GM12872 (cell line): ENCODE data around the gene ZNF628.

ENCODE experiments used
- CTCF ChIP-seq: IDR thresholded peaks from 3 replicates; pipeline ENCODE4 v1.5.1; 2011; ENCODE audit warnings: low read depth, mild to moderate bottlenecking, low read length, moderate library complexity; ENCODE audit not compliant: insufficient read depth

Gene ZNF628

GRCh38 chr19:55468054-55468393 lies 8.4 kb upstream of the ZNF628 start:
- no peak for TF ChIP-seq CTCF

GRCh38 chr19:55471266-55471665 lies 5.2 kb upstream of the ZNF628 start:
- no peak for TF ChIP-seq CTCF

DNA sequence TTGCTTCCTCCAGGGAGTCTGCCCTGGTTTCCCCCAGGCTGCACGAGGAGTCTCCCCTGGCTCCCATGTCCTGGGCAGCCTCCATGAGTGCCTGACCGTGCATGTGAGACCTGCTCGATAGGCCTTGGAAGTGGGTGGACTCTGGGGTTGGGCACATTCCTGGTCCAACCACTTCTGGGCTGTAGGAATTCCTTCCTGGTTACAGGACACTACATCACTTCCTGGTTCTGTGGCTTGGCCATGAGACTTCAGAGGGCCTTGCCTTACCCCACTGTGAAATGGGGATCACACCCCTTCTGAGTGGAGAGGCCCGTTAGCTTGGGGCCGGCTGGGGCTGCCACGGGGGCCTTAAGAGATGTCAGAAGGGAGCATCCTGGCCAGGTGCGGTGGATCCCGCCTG lies 4.0 kb upstream of the ZNF628 start:
- TF ChIP-seq CTCF, result no peak

DNA sequence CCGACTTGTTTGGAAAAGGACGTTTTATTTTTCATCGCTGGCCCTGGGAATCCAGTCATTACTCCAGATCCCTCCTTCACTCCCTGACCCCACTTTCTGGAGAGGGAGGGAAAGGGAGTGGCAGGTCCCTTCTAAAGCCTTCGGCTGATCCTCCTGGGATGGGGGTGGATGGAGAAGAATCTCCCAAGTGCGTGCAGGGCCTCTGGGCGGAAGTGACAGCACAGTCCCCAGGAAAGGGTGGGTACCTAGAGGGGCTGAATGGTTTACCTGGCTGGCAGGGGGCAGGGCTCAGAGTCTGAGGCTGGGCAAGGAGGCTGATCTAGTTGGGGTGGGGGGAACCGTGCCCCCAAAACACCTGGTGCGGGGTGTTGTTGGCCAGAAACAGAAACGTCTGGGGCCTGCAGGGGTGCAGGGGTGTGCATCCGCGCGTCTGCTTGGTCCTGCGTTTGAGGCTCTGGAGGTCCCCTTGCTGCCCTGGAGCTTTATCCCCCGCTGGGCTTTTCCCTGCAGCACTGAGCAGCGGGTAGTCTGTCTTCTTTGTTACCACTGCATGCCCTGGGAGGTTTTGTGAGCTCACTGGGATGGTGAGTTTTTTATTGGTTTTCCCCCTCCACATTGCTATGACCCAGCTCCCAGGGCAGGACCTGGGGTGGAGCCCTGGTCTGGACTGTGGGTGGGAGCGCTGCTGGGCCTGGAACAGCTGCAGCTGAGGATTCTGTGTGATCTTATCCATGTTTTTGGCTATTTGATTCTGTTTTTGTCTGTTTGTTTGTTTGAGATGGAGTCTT lies 3.0 kb upstream of the ZNF628 start:
- TF ChIP-seq CTCF, result no peak

DNA sequence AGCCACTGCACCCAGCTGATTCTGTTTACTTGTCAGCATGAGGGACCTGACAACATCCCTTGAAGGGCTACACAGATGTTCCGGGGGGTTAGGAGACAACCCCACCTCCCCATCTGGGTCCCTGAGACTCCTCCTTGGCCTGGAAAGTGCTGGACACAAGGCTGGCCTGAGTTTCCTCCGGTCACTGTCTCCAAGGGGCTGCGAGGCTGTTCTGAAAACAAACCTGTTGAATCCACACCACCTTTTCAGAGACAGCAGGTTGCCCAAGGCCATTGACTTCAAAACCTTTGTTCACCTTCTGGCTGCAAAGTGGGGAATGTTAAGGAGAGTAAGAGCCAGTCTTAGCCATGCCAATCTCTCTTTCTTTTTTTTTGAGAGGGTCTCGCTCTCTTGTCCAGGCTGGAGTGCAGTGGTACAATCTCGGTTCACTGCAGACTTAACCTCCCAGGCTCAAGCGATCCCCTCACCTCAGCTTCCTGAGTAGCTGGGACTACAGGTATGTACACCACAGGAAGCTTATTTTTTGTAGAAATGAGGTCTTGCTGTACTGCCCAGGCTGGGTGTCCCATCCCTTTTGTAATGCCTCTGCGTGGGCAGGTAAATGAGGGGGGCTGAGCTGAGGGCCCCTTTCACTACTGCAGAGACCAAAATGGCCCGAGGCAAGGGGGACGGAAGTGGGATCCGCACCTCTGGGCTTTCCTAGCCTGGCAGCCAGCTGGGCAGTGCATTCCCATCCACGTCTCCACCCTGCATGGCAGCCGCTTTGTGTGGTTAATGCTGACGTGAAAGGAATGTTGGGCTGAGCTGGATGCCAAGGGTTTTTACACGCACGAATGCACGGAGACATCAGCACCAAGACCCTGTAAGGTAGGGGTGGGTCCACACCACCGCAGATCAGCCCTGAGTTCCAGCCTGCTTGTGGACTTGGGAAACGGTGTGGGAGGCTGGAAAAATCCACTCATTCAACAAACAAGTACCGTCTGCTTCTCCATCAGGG lies 1.9 kb upstream of the ZNF628 start:
- TF ChIP-seq CTCF, result no peak

DNA sequence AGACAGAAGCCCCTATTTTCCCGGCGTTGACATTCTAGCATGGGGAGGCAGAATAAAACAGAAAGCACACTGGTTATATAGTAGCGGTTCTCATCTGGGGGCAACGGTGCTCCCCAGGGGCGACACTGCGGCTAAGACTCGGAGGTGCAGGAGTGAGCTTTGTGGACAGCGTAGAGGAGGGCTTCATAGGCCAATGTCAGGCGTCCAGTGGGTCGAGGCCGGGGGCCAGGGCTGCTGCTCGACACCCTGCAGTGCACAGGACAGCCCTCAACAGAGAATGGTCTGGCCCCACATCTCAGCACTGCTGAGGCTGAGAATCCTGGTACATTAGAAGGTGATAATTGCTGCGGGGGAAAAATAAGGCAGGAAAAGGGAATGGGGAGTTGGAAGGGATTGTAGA lies 1.5 kb downstream of the ZNF628 start:
- no peak for TF ChIP-seq CTCF

DNA sequence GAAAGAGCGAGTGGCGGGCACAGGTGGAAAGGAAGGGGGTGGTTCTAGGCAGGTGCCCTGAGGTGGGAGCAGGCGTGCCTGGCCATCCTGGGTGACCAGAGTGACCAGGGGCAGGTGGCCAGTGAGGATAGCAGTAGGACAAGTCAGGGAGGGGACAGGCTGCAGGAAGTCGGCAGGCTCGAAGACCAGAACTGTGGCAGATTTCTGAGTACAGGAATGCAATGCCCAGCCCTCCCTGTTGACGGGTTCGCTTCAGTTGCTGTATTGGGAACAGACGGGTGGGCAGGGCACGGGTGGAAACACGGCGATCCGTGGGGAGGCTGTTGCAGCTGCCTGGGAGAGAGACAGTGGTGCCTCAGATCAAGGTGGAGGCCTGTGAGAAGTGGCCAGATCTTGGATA lies 1.9 kb downstream of the ZNF628 start:
- no peak for TF ChIP-seq CTCF
